Posterior cingulate gyrus (tissue), 11 donors: ENCODE results near the gene ZNF442.
"Not testable (repeated sequence)": the region's sequence is repeated elsewhere in the genome, so short reads cannot be mapped to it uniquely, and the experiment has no call there.

Experiments
- DNase-seq, 10 donors: peaks; one replicate each; pipeline versions ENCODE4 v3.0.0 to v3.0.0-alpha.2; 2020 to 2021; ENCODE audit warnings: mixed read lengths in 3 of 10
- intact Hi-C: fragments of 100-400 bp; cut with DNase I; formaldehyde crosslinking; loops from one replicate; pipeline ENCODE4 v1.15.1; 2023

Gene ZNF442

GRCh38 chr19:12333162-12334159 is 32.0 kb downstream of the ZNF442 start, which contains the start of gene ZNF563:
Gene ZNF563 (minus strand): TSS chr19:12333633. CDS start chr19:12333482, 151 bp downstream.
- intact Hi-C loops = loop anchor here (2.0 kb wide), 3 partner anchors 31 to 67 kb away; partner anchors contain the start of genes ZNF44, ZNF442 and ZNF799

GRCh38 chr19:12331211-12331941 is 34.1 kb downstream of the ZNF442 start:
- intact Hi-C loops = no loop called here
- DNase-seq = peak in 1 of 10 donors; percentile 37

More at GRCh38 chr19:12333162-12334159, 32.0 kb downstream of the ZNF442 start, which contains the start of gene ZNF563:
- DNase-seq = peak; percentile 95 to 100 (median 99)

GRCh38 chr19:12330340-12330739 is 35.1 kb downstream of the ZNF442 start:
- intact Hi-C loops = no loop called here
- DNase-seq = no peak

DNA sequence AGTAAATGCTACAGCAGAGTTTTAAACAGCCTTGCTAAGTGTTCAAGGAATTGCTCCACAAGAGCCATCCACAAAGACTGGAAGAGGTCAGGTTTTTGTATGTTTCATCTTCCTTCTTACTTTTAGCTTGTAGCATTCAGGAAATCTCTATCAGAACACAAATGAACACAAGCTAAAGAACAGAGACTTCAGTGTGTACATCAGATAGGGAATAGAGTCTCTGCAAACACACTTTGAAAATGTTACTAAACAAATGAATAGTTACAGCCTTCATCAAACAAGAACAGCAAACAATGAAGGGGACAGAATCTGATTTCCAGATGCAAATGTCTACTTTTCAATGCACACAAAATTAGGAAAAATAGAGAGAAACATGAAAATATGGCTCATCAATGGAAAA is 39.8 kb downstream of the ZNF442 start:
- DNase-seq = no peak

DNA sequence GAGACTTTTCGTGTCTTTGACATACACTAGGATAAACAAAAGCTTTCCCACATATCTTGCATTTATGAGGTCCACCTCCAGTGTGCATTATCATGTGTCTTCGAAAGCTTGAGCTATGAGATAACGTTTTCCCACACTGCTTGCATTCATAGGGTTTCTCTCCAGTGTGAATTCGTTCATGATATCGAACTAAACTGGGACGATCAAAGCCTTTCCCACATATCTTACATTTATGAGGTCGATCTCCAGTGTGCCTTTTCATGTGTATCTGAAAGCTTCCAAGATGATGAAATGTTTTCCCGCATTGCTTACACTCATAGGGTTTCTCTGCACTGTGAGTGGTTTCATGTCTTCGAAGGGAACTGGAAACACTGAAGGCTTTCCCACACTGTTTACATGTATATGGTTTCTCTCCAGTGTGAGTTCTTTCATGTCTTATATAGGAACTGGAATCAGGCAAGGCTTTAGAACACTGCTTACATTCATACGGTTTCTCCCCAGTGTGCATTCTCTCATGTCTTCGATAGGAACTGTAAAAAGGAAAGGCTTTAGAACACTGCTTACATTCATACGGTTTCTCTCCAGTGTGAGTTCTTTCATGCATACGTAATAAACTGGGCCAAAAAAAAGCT is 46.6 kb downstream of the ZNF442 start:
- intact Hi-C loops = no loop called here
- no peak for DNase-seq

More for the DNA sequence above, 39.8 kb downstream of the ZNF442 start:
- intact Hi-C loops = no loop called here

DNA sequence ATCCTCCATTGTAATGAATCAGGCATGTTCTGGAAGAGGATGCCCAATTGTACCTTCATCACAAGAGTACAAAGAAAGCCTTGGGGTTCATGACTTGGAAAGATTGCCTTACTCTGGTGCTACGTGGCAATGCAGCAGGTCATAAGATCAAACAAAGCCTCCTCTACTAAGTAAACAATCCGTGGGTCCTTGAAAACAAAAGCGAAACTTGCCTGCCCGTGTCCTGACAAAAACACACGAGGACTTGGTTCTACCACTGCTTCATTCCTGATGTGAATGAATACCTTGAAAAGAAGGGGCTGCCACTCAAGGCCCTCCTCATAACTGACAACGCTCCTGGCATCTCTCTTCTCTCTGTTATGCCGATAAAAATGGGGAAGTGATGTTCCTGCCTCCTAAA is 50.9 kb downstream of the ZNF442 start:
- DNase-seq = no peak
- intact Hi-C loops = no loop called here

DNA sequence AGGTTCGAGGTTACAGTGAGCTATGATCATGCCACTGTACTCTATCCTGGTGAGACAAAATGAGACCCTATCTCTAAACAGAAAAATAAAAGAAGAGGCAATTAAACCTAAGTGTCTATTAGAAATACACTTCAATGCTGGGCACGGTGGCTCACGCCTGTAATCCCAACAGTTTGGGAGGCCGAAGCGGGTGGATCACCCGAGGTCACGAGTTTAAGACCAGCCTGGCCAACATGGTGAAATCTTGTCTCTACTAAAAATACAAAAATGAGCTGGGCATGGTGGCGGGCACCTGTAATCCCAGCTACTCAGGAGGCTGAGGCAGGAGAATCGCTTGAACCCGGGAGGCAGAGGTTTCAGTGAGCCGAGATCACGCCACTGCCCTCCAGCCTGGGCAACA is 56.6 kb downstream of the ZNF442 start:
- intact Hi-C loops = not testable (repeated sequence)

More for the DNA sequence above, 56.6 kb downstream of the ZNF442 start:
- peak in 1 of 10 donors; percentile 58 for DNase-seq
